Fibroblast of lung (primary cell): ENCODE data around the gene EZR.

Experiments used
- EZH2 ChIP-seq: IDR thresholded peaks from 2 replicates; pipeline ENCODE4 v1.5.1; 2012; ENCODE audit warnings: low read length, control low read depth, mild to moderate bottlenecking; ENCODE audit errors: missing control alignments
- TF ChIP-seq, protein P1 (sequence below), 2 donors: IDR thresholded peaks in 1 of 2; conservative IDR thresholded peaks in 1 of 2; 1 replicate in 1 of 2; 2 replicates in 1 of 2; pipeline ENCODE4 v1.5.1; 2011 to 2012; ENCODE audit warnings: low read length in 2 of 2, control low read depth in 1 of 2, inconsistent platforms in 1 of 2, low read depth in 1 of 2, mild to moderate bottlenecking in 1 of 2

GRCh38 chr6:158856261-158856660, 37.1 kb upstream of the EZR start:
- TF ChIP-seq, protein P1, sequence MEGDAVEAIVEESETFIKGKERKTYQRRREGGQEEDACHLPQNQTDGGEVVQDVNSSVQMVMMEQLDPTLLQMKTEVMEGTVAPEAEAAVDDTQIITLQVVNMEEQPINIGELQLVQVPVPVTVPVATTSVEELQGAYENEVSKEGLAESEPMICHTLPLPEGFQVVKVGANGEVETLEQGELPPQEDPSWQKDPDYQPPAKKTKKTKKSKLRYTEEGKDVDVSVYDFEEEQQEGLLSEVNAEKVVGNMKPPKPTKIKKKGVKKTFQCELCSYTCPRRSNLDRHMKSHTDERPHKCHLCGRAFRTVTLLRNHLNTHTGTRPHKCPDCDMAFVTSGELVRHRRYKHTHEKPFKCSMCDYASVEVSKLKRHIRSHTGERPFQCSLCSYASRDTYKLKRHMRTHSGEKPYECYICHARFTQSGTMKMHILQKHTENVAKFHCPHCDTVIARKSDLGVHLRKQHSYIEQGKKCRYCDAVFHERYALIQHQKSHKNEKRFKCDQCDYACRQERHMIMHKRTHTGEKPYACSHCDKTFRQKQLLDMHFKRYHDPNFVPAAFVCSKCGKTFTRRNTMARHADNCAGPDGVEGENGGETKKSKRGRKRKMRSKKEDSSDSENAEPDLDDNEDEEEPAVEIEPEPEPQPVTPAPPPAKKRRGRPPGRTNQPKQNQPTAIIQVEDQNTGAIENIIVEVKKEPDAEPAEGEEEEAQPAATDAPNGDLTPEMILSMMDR (conservative IDR thresholded peaks at IDR 0.05 in 1 of 2, IDR thresholded peaks at IDR 0.05 in 1 of 2; ENCODE audit: low read depth in 1 of 2, low read length in 2 of 2): no peak
- no peak for TF ChIP-seq EZH2
